ENCODE data around the gene NCK2. TPM values are rescaled to one million over a fixed set of nuclear protein-coding genes. Genes with fewer than 3 reads are reported as not detected.

NCK2 gene
- total and polyA plus RNA-seq, 2 of the 13 experiments (the other 11 are each of a cell fraction or from before 2014, with no cell fraction given) = 14.8 to 23.5 TPM

- TF ChIP-seq FOXP4 (CRISPR knock-in tag; IDR thresholded peaks at IDR 0.05) (peak; percentile 65), LCORL (IDR thresholded peaks at IDR 0.05) (no peak), LCORL (CRISPR knock-in tag; IDR thresholded peaks at IDR 0.05) (no peak), FOXA3 (CRISPR knock-in tag; IDR thresholded peaks at IDR 0.05) (peak; percentile 48; the same call in 1 of the 2 replicates), GLMP (CRISPR knock-in tag; IDR thresholded peaks at IDR 0.05; ENCODE audit: borderline replicate concordance) (no peak), ZNF331 (CRISPR knock-in tag; IDR thresholded peaks at IDR 0.05) (peak; percentile 70), ATF1 (CRISPR knock-in tag; IDR thresholded peaks at IDR 0.05) (no peak), ZNF280D (CRISPR knock-in tag; IDR thresholded peaks at IDR 0.05) (no peak), RBM22 (optimal IDR thresholded peaks at IDR 0.05; ENCODE audit: low read length) (no peak)
These were observed 189.8 kb downstream of the NCK2 start (continued) for GRCh38 chr2:105934467-105934866.

All from HepG2 (cell line).